Stimulated activated CD8-positive, alpha-beta memory T cell treated with anti-CD3 and anti-CD28 coated beads, Interleukin-15, amount 100 ng/mL, for 48 hours (primary cell): ENCODE measurements around the gene PHEX.
A peak's percentile ranks its signal among the peaks of the same experiment; 100 is the strongest.

Source experiments
- DNase-seq, 2 donors: peaks; one replicate each; pipeline ENCODE4 v3.0.0-alpha.2; 2020; ENCODE audit warnings: low read depth in 2 of 2

The PHEX gene

GRCh38 chrX:22040184-22040583 lies 8.1 kb downstream of the PHEX start:
- DNase-seq, result no peak

DNA sequence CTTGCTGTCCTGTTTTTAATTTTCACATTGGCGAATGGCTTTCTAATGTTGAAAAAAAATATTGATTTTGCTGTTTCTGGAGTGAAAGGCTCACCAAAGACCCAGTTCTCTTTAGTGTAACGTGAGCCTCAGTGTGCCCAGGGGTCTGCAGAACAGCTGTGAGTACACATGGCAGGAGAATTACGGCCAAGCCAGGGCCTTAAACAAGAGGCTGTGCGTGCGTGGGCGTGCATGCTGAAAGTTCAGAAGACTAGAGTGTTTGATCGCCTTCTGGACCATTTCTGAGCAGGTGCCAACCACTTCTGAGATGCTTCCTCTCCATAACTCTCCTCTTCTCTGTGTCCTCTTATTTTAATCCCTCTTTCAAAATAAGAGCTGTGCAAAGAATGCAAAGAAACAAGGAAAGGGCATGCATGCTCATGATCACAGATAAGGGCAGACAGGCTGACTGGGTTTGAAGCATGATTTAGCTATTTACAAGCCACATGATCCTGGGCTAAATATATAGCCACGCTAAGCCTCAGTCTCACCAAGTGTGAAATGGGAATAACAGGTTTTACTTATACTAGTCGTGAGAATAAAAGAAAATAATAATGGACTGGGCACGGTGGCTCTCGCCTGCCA lies 9.9 kb downstream of the PHEX start:
- DNase-seq, result no peak

DNA sequence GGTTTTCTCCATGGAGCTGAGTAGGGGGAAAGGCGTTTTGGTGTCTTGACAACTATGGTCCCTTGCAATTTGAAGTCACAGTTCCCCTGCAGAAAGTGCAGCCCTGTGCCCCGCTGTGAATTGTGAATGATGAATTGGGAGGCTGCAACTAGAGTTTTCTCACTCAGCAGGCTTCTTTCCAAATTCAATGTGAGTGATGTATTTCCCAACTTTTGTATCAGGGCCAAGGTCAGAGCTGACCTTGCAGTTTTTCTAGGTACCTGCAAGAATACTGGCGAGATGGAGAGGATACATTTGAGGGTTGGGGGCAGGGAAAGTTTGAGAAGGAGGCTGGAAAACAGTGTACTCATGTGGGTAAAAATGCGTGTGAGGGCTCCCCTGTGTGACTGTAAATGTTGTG lies 11.7 kb downstream of the PHEX start:
- no peak for DNase-seq

- no peak for DNase-seq
These were observed 15.3 kb downstream of the PHEX start for GRCh38 chrX:22047468-22047867.

DNA sequence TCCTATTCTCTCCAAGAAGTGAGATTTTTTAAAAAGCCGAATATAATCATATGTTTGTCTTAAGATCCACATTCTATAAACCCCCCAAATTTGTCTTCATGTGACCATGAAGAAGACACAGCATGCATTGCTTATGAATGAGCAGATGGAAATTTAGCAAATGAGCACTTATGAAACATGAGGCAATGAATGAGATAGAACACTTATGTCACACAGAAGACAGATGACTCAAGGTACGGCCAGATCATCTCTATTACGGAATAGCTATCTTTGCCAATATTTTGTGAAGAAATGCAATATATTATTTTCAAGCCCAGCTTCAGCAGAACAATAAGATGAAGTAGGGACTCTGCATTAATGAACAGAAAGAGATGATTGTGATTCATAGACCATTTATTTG lies 21.4 kb downstream of the PHEX start:
- DNase-seq, result no peak

GRCh38 chrX:22056235-22056634 lies 24.1 kb downstream of the PHEX start:
- DNase-seq, result no peak

GRCh38 chrX:22057667-22058066 lies 25.5 kb downstream of the PHEX start:
- no peak for DNase-seq

GRCh38 chrX:22059775-22060174 lies 27.6 kb downstream of the PHEX start:
- DNase-seq, result no peak

DNA sequence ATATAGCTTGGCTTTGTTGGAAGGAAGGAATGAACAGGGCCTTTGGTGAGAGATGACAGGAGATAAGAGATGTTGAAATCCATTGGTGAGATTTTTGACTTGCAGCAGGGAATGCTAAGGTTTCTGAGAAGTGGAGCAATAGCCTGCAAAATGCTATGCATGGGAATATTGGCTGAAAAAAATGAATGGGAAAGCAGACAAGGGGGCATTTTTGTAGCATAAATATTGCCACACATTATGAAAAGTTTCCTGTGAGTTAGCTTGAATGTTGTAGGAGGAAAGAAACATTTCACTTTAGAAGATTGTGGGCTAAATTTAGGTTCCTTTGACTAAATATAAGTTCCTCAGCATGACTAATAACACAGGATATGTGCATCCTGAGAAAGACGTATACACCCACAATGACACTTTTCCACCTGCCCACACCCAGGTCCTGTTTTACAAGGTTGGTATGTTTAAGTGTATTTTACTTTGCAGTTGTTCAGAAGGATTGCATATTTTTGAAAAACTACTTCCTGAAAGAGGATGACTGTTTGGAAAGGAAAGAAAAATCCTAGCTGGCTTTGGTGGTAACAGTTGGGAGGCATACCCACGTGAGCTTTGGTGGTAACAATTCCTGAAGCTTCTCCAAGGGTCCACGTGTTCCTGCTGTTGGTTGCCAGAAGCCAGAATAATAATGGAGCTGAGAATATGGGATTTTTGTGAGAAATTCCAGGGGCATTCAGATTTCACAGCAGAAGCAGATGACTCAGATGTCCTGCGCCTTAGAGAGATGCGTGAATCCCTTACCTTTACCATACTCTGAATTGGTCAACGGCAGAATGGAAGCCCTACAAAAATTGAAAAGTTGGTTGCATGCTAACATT lies 28.5 kb downstream of the PHEX start:
- DNase-seq, result no peak

GRCh38 chrX:22063284-22063683 lies 31.2 kb downstream of the PHEX start:
- peak; percentile 16 to 44 for DNase-seq

GRCh38 chrX:22069586-22069985 lies 37.5 kb downstream of the PHEX start:
- DNase-seq, result no peak

- no peak for DNase-seq
These were observed 41.8 kb downstream of the PHEX start for GRCh38 chrX:22073928-22074327.

GRCh38 chrX:22078117-22078516 lies 46.0 kb downstream of the PHEX start:
- DNase-seq, result no peak

DNA sequence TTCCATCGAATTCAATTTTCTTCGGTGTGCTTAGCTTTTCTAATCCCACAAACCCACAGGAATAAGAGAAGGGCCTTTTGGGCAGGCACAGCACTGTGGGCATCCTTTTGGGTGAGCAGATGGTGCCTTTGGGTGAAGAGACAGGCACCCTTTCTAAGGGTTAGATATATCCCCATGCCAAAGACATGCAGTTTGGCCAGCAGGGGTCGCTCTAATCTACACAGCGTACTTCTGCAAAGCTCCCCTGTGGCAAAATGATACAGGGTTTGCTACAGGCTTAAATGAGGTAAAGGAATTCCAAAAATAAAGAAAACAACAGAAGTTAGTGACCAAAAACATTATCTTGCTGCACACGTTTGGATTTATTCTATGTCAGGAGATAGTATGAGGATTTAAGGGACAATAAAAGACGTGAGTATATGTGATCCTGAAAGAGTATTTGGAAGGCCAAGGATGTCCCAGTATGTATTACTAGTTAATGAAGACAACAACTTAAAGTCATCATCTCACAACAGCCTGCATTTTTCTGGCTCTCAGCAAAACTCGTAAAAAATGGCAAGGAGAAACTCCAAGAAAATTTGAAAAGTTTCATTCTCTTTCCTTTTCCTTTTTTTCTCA lies 49.5 kb downstream of the PHEX start:
- peak; percentile 18 to 32 for DNase-seq

DNA sequence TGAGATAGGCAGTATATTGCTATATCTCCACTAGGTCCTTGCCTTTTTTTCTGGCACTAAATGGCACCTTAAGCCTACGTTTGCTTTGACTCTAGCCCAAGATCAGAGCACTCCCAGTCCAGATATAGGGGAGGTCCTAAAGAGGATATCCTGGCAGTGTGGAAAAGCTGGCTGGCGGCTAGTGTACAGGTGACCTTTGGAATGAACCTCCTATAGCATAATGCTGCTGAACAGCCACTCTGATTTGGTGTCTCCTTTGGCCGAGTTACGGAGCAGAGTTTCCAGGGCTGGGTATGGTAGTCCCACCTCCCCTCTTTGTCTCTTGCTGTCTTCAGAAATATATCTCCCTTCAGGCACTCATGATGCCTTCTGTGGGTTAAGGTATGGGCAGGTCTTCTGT lies 53.9 kb downstream of the PHEX start:
- DNase-seq, result no peak

DNA sequence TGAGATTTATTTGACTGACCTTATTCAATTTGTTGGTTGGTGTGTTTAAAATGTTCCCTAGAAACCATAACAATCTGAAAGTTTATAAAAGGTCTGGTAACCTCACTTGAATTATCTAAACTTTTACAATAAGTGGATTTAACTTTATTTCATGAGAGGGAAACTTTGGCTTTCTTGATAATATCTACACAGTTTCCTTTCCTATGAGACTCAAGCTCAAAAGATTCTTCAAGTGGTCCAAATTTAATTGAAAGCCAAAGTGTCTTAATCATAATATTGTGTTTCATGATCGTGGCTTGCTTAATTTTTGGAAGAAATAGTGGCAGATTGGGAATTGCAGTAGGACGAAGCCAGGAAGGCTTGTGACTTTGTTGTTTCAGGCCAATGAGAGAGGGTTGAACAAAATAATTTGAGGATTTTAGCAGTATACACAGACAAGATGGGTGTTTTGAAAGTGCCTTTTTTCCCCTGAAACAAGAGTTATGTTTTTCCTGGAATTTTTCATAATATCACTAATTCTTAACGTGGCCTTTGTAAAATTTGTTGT lies 55.0 kb downstream of the PHEX start:
- DNase-seq, result no peak

- no peak for DNase-seq
These were observed 56.2 kb downstream of the PHEX start for GRCh38 chrX:22088326-22088725.

- DNase-seq, result no peak
These were observed 58.1 kb downstream of the PHEX start for GRCh38 chrX:22090181-22090580.

- DNase-seq, result no peak
These were observed 61.4 kb downstream of the PHEX start for GRCh38 chrX:22093550-22093949.

- DNase-seq, result no peak
These were observed 63.2 kb downstream of the PHEX start for GRCh38 chrX:22095286-22095685.

GRCh38 chrX:22095856-22096255 lies 63.7 kb downstream of the PHEX start:
- no peak for DNase-seq

DNA sequence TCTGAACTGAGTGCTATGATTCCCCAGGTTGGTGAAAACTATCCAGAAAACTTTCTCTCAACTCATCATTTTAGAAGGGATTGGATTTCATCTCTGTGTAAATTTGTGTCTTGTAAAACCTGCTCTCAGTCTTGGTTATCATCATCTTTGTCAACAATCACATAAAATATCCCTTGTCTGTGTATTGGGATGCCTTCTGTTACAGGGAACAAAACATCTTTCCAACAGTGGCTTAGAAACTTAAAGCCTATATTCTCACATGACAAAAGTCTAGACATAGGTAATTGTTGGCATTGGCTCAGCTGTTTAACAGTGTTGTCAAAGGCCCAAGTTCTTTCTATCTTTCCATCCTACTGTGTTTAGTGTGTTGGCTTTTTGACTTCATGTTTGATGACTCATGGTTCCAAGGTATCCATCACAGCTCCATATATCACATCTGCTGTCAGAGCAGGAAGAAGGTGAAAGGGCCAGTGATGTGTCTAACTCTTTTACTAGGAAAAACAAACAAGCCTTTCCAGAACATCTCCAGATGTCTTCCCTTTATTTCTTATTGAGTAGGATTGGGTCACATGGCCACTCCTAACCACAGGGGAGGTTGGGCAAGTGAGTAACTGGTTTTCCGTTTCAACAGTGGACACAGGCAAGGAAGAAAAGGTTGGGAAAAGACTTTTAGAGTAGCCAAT lies 65.0 kb downstream of the PHEX start:
- DNase-seq, result no peak
